ENCODE results near the gene CACNA1H.

CACNA1H gene

GRCh38 chr16:1258225-1258600 is 105.3 kb downstream of the CACNA1H start:
- H3K4me3 ChIP-seq (ENCODE audit: low read length), result no peak overlapping the region
- no peak for TF ChIP-seq CTCF (conservative IDR thresholded peaks at IDR 0.05; ENCODE audit: low read depth, low read length)
- DNase-seq (ENCODE audit: low read depth), result no peak

GRCh38 chr16:1258906-1259759 is 106.2 kb downstream of the CACNA1H start:
- no peak for TF ChIP-seq CTCF (conservative IDR thresholded peaks at IDR 0.05; ENCODE audit: low read depth, low read length)
- DNase-seq (ENCODE audit: low read depth), result no peak
- no peak overlapping the region for H3K4me3 ChIP-seq (ENCODE audit: low read length)

- no peak for TF ChIP-seq CTCF (conservative IDR thresholded peaks at IDR 0.05; ENCODE audit: low read depth, low read length)
- DNase-seq (ENCODE audit: low read depth), result no peak
- no peak overlapping the region for H3K4me3 ChIP-seq (ENCODE audit: low read length)
Measured at GRCh38 chr16:1259760-1260068, 106.8 kb downstream of the CACNA1H start.

GRCh38 chr16:1260101-1260680 is 107.3 kb downstream of the CACNA1H start:
- no peak for DNase-seq (ENCODE audit: low read depth)
- TF ChIP-seq CTCF (conservative IDR thresholded peaks at IDR 0.05; ENCODE audit: low read depth, low read length), result no peak
- H3K4me3 ChIP-seq (ENCODE audit: low read length), result no peak overlapping the region

- no peak for TF ChIP-seq CTCF (conservative IDR thresholded peaks at IDR 0.05; ENCODE audit: low read depth, low read length)
- no peak overlapping the region for H3K4me3 ChIP-seq (ENCODE audit: low read length)
- DNase-seq (ENCODE audit: low read depth), result no peak
Measured at GRCh38 chr16:1261131-1261892, 108.4 kb downstream of the CACNA1H start.

- DNase-seq (ENCODE audit: low read depth), result no peak
- TF ChIP-seq CTCF (conservative IDR thresholded peaks at IDR 0.05; ENCODE audit: low read depth, low read length), result no peak
- H3K4me3 ChIP-seq (ENCODE audit: low read length), result no peak overlapping the region
Measured at GRCh38 chr16:1262210-1262845, 109.4 kb downstream of the CACNA1H start.
